Stomach (tissue), 4 donors: ENCODE results near the gene BRD3OS.

Experiments
- EP300 ChIP-seq: sonication (generic); formaldehyde crosslinking; IDR thresholded peaks from one replicate; pipeline ENCODE4 v1.6.1; 2017; ENCODE audit warnings: antibody characterized with exemption
- TF ChIP-seq, protein P1 (sequence below), 7 experiments: fragments of 450-650 bp in 4 of 7; fragments of 200-600 bp in 3 of 7; sonication (generic) in 3 of 7; IDR thresholded peaks; one replicate each; pipeline ENCODE4 v1.5.1; 2016 to 2019; ENCODE audit warnings: antibody characterized with exemption in 7 of 7, control low read depth in 2 of 7, mild to moderate bottlenecking in 1 of 7

DNA sequence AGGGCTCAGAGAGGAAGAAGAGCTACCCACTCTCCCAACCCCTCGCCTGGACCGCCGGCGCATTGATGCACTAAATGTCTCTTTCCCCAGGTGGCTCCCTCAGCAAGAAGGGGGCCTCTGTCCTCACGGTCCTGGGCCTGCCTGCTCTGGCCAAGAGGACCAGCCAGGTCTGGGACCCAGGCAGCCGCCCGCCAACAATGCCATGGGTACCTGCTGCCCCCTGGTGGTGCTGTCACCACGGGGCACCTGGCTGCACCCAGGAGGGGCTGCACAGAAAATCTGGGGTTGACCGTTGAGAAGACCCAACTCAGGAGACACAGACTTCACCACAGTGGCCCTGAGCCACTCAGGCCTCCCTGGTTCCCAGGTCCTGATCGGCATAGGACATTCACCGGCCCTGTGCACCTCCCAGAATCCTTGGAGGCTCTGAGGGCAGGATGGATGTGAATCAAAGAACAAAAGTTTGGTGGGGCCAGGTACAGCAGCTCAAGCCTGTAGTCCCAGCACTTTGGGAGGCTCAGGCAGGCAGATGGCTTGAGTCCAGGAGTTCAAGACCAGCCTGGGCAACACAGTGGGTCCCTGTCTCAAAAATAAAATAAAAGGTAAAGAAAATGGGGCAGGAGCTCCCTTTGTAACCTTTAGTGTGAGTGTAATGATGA lies 30.8 kb upstream of the BRD3OS start:
- TF ChIP-seq, protein P1, sequence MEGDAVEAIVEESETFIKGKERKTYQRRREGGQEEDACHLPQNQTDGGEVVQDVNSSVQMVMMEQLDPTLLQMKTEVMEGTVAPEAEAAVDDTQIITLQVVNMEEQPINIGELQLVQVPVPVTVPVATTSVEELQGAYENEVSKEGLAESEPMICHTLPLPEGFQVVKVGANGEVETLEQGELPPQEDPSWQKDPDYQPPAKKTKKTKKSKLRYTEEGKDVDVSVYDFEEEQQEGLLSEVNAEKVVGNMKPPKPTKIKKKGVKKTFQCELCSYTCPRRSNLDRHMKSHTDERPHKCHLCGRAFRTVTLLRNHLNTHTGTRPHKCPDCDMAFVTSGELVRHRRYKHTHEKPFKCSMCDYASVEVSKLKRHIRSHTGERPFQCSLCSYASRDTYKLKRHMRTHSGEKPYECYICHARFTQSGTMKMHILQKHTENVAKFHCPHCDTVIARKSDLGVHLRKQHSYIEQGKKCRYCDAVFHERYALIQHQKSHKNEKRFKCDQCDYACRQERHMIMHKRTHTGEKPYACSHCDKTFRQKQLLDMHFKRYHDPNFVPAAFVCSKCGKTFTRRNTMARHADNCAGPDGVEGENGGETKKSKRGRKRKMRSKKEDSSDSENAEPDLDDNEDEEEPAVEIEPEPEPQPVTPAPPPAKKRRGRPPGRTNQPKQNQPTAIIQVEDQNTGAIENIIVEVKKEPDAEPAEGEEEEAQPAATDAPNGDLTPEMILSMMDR (IDR thresholded peaks at IDR 0.05) = peak in 6 of 7 experiments; percentile 45 to 99 (median 98)
- TF ChIP-seq EP300 = no peak
